Measurements from ENCODE around the gene ZNF512. TPM values are rescaled to one million over a fixed set of nuclear protein-coding genes. Genes with fewer than 3 reads are reported as not detected.
A peak's percentile ranks its signal among the peaks of the same experiment; 100 is the strongest.
"Not testable (repeated sequence)": the region's sequence is repeated elsewhere in the genome, so short reads cannot be mapped to it uniquely, and the experiment has no call there.

ZNF512 gene
- total and polyA plus RNA-seq, 5 donors from 2014 or later, result 29.3 to 47.8 (median 38.1) TPM

GRCh38 chr2:27584597-27584996 lies 1.8 kb downstream of the ZNF512 start:
- H3K9me3 Mint-ChIP-seq, result peaks cover 3 to 8% (median 4%) of the 10 kb centered on the region in 7 donors
- H3K4me1 Mint-ChIP-seq, result peaks cover 42 to 74% (median 59%) of the 10 kb centered on the region in 4 donors
- H3K27me3 Mint-ChIP-seq, result no peaks in the 10 kb centered on the region
- DNase-seq (no peak), ATAC-seq (ENCODE audit: low read depth in 2 of 2) (no peak)
- H3K4me3 Mint-ChIP-seq, result peak overlapping the region; percentile 96 to 99 (median 98)
- H3K4me1 ChIP-seq (ENCODE audit: control insufficient read depth, insufficient read depth, low read length, poor library complexity, severe bottlenecking), result peaks cover 50% of the 10 kb centered on the region
- no peaks in the 10 kb centered on the region for H3K27me3 ChIP-seq (ENCODE audit: control insufficient read depth, insufficient read depth, low read length)
- H3K27ac ChIP-seq (ENCODE audit: insufficient read depth, low read length, poor library complexity, severe bottlenecking), result no peak overlapping the region
- H3K36me3 Mint-ChIP-seq, result peaks cover 26% of the 10 kb centered on the region
- peak overlapping the region; percentile 34 to 80 (median 48) for H3K27ac Mint-ChIP-seq
- H3K9me3 ChIP-seq (ENCODE audit: control insufficient read depth in 2 of 2, low read length in 2 of 2), result peaks cover 4% of the 10 kb centered on the region in 2 experiments
- peak overlapping the region; percentile 98 for H3K4me3 ChIP-seq (ENCODE audit: low read depth, low read length)
- H3K36me3 ChIP-seq (ENCODE audit: control insufficient read depth, insufficient read depth, low read length), result peaks cover 3% of the 10 kb centered on the region

DNA sequence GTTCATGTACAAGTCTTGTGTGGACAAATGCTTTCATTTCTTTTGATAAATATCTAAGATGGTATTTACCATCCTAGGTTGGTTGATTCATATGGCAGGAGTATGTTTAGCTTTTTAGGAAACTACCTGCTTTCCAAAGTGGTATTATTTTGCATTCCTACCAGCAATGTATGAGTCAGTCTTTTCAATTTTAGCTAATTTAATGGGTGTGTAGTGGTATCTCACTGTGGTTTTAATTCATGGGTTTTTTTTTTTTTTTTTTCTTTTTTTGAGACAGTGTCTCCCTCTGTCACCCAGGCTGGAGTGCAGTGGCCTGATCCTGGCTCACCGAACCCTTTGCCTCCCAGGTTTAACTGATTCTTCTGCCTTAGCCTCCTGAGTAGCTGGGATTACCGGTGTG lies 4.2 kb downstream of the ZNF512 start:
- Histone ChIP-seq H3K4me3 (ENCODE audit: low read depth, low read length) (no peak overlapping the region), H3K4me1 (ENCODE audit: control insufficient read depth, insufficient read depth, low read length, poor library complexity, severe bottlenecking) (peaks cover 50% of the 10 kb centered on the region), H3K9me3 (ENCODE audit: control insufficient read depth in 2 of 2, low read length in 2 of 2) (peaks cover 12 to 14% of the 10 kb centered on the region in 2 experiments), H3K27me3 (ENCODE audit: control insufficient read depth, insufficient read depth, low read length) (no peaks in the 10 kb centered on the region), H3K36me3 (ENCODE audit: control insufficient read depth, insufficient read depth, low read length) (peaks cover 3% of the 10 kb centered on the region), H3K27ac (ENCODE audit: insufficient read depth, low read length, poor library complexity, severe bottlenecking) (no peak overlapping the region)
- peak overlapping the region; percentile 50 to 98 (median 54) for H3K4me3 Mint-ChIP-seq
- ATAC-seq (ENCODE audit: low read depth in 2 of 2), result no peak
- peaks cover 39% of the 10 kb centered on the region for H3K36me3 Mint-ChIP-seq
- peak overlapping the region in 1 of 3 donors; percentile 34 for H3K27ac Mint-ChIP-seq
- DNase-seq, result no peak
- peaks cover 3 to 15% (median 10%) of the 10 kb centered on the region in 7 donors for H3K9me3 Mint-ChIP-seq
- peaks cover 46 to 73% (median 63%) of the 10 kb centered on the region in 4 donors for H3K4me1 Mint-ChIP-seq
- H3K27me3 Mint-ChIP-seq, result no peaks in the 10 kb centered on the region

DNA sequence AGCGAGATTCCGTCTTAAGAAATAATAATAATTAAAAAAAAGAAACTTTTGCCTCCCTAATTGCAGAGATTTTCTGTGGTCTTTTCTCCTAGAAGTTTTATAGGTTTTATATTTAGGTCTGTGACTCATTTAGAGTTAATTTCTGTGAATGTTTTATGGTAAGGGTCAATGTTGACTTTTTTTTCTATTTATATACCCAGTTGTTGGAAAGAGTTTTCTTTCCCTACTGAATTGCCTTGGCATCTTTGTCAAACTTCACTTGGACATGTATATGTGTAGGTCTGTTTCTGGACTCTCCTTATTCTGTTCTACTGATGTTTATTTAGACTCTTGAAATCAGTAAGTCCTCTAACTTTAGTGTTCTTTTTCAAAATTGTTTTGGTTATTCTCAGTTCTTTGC lies 5.5 kb downstream of the ZNF512 start:
- H3K27me3 ChIP-seq (ENCODE audit: control insufficient read depth, insufficient read depth, low read length), result no peaks in the 10 kb centered on the region
- H3K36me3 Mint-ChIP-seq, result peaks cover 39% of the 10 kb centered on the region
- no peaks in the 10 kb centered on the region for H3K27me3 Mint-ChIP-seq
- H3K4me3 Mint-ChIP-seq, result peak overlapping the region in 2 of 4 donors; percentile 22 to 24
- peaks cover 3 to 16% (median 11%) of the 10 kb centered on the region in 7 donors for H3K9me3 Mint-ChIP-seq
- H3K27ac Mint-ChIP-seq, result peak overlapping the region in 1 of 3 donors; percentile 24
- peaks cover 41% of the 10 kb centered on the region for H3K4me1 ChIP-seq (ENCODE audit: control insufficient read depth, insufficient read depth, low read length, poor library complexity, severe bottlenecking)
- peaks cover 43 to 62% (median 55%) of the 10 kb centered on the region in 4 donors for H3K4me1 Mint-ChIP-seq
- DNase-seq (no peak), ATAC-seq (ENCODE audit: low read depth in 2 of 2) (no peak)
- peaks cover 12 to 14% of the 10 kb centered on the region in 2 experiments for H3K9me3 ChIP-seq (ENCODE audit: control insufficient read depth in 2 of 2, low read length in 2 of 2)
- H3K27ac ChIP-seq (ENCODE audit: insufficient read depth, low read length, poor library complexity, severe bottlenecking), result no peak overlapping the region
- no peak overlapping the region for H3K4me3 ChIP-seq (ENCODE audit: low read depth, low read length)
- H3K36me3 ChIP-seq (ENCODE audit: control insufficient read depth, insufficient read depth, low read length), result peaks cover 4% of the 10 kb centered on the region

- no peak overlapping the region for H3K4me3 ChIP-seq (ENCODE audit: low read depth, low read length)
- H3K27me3 ChIP-seq (ENCODE audit: control insufficient read depth, insufficient read depth, low read length), result no peaks in the 10 kb centered on the region
- H3K9me3 ChIP-seq (ENCODE audit: control insufficient read depth in 2 of 2, low read length in 2 of 2), result peaks cover 24% of the 10 kb centered on the region in 2 experiments
- Mint-ChIP-seq H3K9me3 (peaks cover 3 to 41% (median 17%) of the 10 kb centered on the region in 7 donors), H3K36me3 (peaks cover 42% of the 10 kb centered on the region), H3K27ac (peak overlapping the region in 1 of 3 donors; percentile 56), H3K4me1 (peaks cover 30 to 42% (median 39%) of the 10 kb centered on the region in 4 donors), H3K27me3 (no peaks in the 10 kb centered on the region), H3K4me3 (no peak overlapping the region)
- DNase-seq (no peak), ATAC-seq (ENCODE audit: low read depth in 2 of 2) (no peak)
- H3K27ac ChIP-seq (ENCODE audit: insufficient read depth, low read length, poor library complexity, severe bottlenecking), result no peak overlapping the region
- peaks cover 16% of the 10 kb centered on the region for H3K36me3 ChIP-seq (ENCODE audit: control insufficient read depth, insufficient read depth, low read length)
- peaks cover 7% of the 10 kb centered on the region for H3K4me1 ChIP-seq (ENCODE audit: control insufficient read depth, insufficient read depth, low read length, poor library complexity, severe bottlenecking)
Observed at GRCh38 chr2:27591745-27592144, 8.9 kb downstream of the ZNF512 start.

GRCh38 chr2:27593240-27593639 lies 10.4 kb downstream of the ZNF512 start:
- DNase-seq (no peak), ATAC-seq (ENCODE audit: low read depth in 2 of 2) (no peak)
- peaks cover 33 to 51% (median 42%) of the 10 kb centered on the region in 4 donors for H3K4me1 Mint-ChIP-seq
- Histone ChIP-seq H3K4me1 (ENCODE audit: control insufficient read depth, insufficient read depth, low read length, poor library complexity, severe bottlenecking) (no peaks in the 10 kb centered on the region), H3K36me3 (ENCODE audit: control insufficient read depth, insufficient read depth, low read length) (peaks cover 20% of the 10 kb centered on the region), H3K27ac (ENCODE audit: insufficient read depth, low read length, poor library complexity, severe bottlenecking) (no peak overlapping the region), H3K9me3 (ENCODE audit: control insufficient read depth in 2 of 2, low read length in 2 of 2) (peaks cover 24% of the 10 kb centered on the region in 2 experiments), H3K27me3 (ENCODE audit: control insufficient read depth, insufficient read depth, low read length) (no peaks in the 10 kb centered on the region), H3K4me3 (ENCODE audit: low read depth, low read length) (no peak overlapping the region)
- no peak overlapping the region for H3K4me3 Mint-ChIP-seq
- H3K27me3 Mint-ChIP-seq, result no peaks in the 10 kb centered on the region
- H3K27ac Mint-ChIP-seq, result peak overlapping the region in 1 of 3 donors; percentile 46
- H3K36me3 Mint-ChIP-seq, result peaks cover 36% of the 10 kb centered on the region
- peaks cover 3 to 41% (median 14%) of the 10 kb centered on the region in 7 donors for H3K9me3 Mint-ChIP-seq

GRCh38 chr2:27594020-27594703 lies 11.3 kb downstream of the ZNF512 start:
- not testable (repeated sequence) for H3K27me3 ChIP-seq (ENCODE audit: control insufficient read depth, insufficient read depth, low read length); ATAC-seq (ENCODE audit: low read depth in 2 of 2); DNase-seq; H3K4me3 ChIP-seq (ENCODE audit: low read depth, low read length); H3K4me1 ChIP-seq (ENCODE audit: control insufficient read depth, insufficient read depth, low read length, poor library complexity, severe bottlenecking); H3K27me3 Mint-ChIP-seq; H3K27ac ChIP-seq (ENCODE audit: insufficient read depth, low read length, poor library complexity, severe bottlenecking); H3K27ac Mint-ChIP-seq
- Histone ChIP-seq H3K36me3 (ENCODE audit: control insufficient read depth, insufficient read depth, low read length) (peaks cover 23% of the 10 kb centered on the region), H3K9me3 (ENCODE audit: control insufficient read depth in 2 of 2, low read length in 2 of 2) (peaks cover 22 to 23% of the 10 kb centered on the region in 2 experiments)
- Mint-ChIP-seq H3K36me3 (peaks cover 37% of the 10 kb centered on the region), H3K4me3 (peak overlapping the region in 1 of 4 donors; percentile 50), H3K4me1 (peaks cover 31 to 44% (median 40%) of the 10 kb centered on the region in 4 donors), H3K9me3 (peaks cover 2 to 41% (median 14%) of the 10 kb centered on the region in 7 donors)

GRCh38 chr2:27595412-27595811 lies 12.6 kb downstream of the ZNF512 start:
- DNase-seq; H3K27me3 ChIP-seq (ENCODE audit: control insufficient read depth, insufficient read depth, low read length); H3K4me3 Mint-ChIP-seq; H3K27ac ChIP-seq (ENCODE audit: insufficient read depth, low read length, poor library complexity, severe bottlenecking); H3K27me3 Mint-ChIP-seq; ATAC-seq (ENCODE audit: low read depth in 2 of 2); H3K4me3 ChIP-seq (ENCODE audit: low read depth, low read length); H3K4me1 ChIP-seq (ENCODE audit: control insufficient read depth, insufficient read depth, low read length, poor library complexity, severe bottlenecking): not testable (repeated sequence)
- Mint-ChIP-seq H3K36me3 (peaks cover 35% of the 10 kb centered on the region), H3K27ac (peak overlapping the region in 2 of 3 donors; percentile 17 to 51), H3K9me3 (peaks cover 0 to 33% (median 8%) of the 10 kb centered on the region in 7 donors), H3K4me1 (peaks cover 31 to 47% (median 35%) of the 10 kb centered on the region in 4 donors)
- Histone ChIP-seq H3K9me3 (ENCODE audit: control insufficient read depth in 2 of 2, low read length in 2 of 2) (peaks cover 14 to 19% of the 10 kb centered on the region in 2 experiments), H3K36me3 (ENCODE audit: control insufficient read depth, insufficient read depth, low read length) (peaks cover 32% of the 10 kb centered on the region)
